ENCODE results near the gene SNX18. TPM values are rescaled to one million over a fixed set of nuclear protein-coding genes. Genes with fewer than 3 reads are reported as not detected.

SNX18 gene
- total and polyA plus RNA-seq, 2 experiments from 2014 or later = 4.7 to 33.0 TPM

DNA sequence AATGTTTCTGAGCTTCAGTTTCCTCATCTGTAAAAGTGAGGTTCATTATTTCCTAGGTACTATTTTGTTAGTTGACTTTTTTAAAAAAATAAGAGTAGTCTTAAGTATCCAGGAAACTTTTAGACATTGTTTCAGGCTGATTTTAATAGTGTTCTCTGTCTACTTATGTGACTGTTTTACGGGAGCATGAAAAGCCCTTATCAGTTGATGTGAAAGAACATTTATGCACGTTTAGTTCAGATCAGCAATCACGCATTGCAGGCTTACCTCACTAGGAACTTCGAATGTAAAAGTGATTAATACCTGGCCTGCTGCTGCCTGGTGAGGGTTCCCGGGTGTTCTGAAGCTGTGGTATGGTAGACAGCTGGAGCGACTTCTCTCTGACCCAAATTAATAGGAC lies 8.1 kb downstream of the SNX18 start:
- Mint-ChIP-seq H3K27ac (no peak overlapping the region), H3K27me3 (ENCODE audit: insufficient read depth, low read depth, poor library complexity) (peaks cover 2% of the 10 kb centered on the region), H3K9me3 (no peaks in the 10 kb centered on the region), H3K4me1 (peaks cover 25% of the 10 kb centered on the region), H3K4me3 (no peak overlapping the region), H3K36me3 (ENCODE audit: low read depth) (no peaks in the 10 kb centered on the region)
- Histone ChIP-seq H4K20me1 (replicated peaks; ENCODE audit: insufficient read depth) (peaks cover 3% of the 10 kb centered on the region; the same call in 1 of the 2 replicates), H3F3A (replicated peaks; ENCODE audit: low read depth) (no peaks in the 10 kb centered on the region), H3K4me3 (no peak overlapping the region), H3K27ac (ENCODE audit: low read depth) (no peak overlapping the region), H3K36me3 (ENCODE audit: insufficient read depth) (no peaks in the 10 kb centered on the region), H3K4me2 (no peak overlapping the region), H3K27me3 (ENCODE audit: insufficient read depth) (no peaks in the 10 kb centered on the region), H3K4me1 (ENCODE audit: insufficient read depth) (peaks cover 5% of the 10 kb centered on the region; the same call in 1 of the 2 replicates), H3K79me2 (replicated peaks; ENCODE audit: insufficient read depth) (peaks cover 98% of the 10 kb centered on the region), H3K9me2 (ENCODE audit: insufficient read depth) (no peaks in the 10 kb centered on the region), H2AFZ (no peak overlapping the region)
- no peak for ATAC-seq
- no peak for DNase-seq (ENCODE audit: low spot score)
- TF ChIP-seq ZNF462 (CRISPR knock-in tag; IDR thresholded peaks at IDR 0.05) (no peak), ZNF114 (CRISPR knock-in tag; IDR thresholded peaks at IDR 0.05) (no peak), POLR2AphosphoS5 (IDR thresholded peaks at IDR 0.05; ENCODE audit: low read depth) (no peak), NANOG (IDR thresholded peaks at IDR 0.05; ENCODE audit: borderline replicate concordance) (no peak), EZH2phosphoT487 (IDR thresholded peaks at IDR 0.05; ENCODE audit: unreplicated experiment) (no peak), ZNF331 (CRISPR knock-in tag; IDR thresholded peaks at IDR 0.05; ENCODE audit: low read depth) (no peak)
- TF ChIP-seq, protein P1, sequence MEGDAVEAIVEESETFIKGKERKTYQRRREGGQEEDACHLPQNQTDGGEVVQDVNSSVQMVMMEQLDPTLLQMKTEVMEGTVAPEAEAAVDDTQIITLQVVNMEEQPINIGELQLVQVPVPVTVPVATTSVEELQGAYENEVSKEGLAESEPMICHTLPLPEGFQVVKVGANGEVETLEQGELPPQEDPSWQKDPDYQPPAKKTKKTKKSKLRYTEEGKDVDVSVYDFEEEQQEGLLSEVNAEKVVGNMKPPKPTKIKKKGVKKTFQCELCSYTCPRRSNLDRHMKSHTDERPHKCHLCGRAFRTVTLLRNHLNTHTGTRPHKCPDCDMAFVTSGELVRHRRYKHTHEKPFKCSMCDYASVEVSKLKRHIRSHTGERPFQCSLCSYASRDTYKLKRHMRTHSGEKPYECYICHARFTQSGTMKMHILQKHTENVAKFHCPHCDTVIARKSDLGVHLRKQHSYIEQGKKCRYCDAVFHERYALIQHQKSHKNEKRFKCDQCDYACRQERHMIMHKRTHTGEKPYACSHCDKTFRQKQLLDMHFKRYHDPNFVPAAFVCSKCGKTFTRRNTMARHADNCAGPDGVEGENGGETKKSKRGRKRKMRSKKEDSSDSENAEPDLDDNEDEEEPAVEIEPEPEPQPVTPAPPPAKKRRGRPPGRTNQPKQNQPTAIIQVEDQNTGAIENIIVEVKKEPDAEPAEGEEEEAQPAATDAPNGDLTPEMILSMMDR (conservative IDR thresholded peaks at IDR 0.05; ENCODE audit: low read depth in 2 of 2) = no peak

Data from GM23338 (cell line).